OCI-M2 (cell line): ENCODE measurements around the gene CPA5.
"Not testable (repeated sequence)": the region's sequence is repeated elsewhere in the genome, so short reads cannot be mapped to it uniquely, and the experiment has no call there.

Experiments
- DNase-seq: peaks from one replicate; lab custom pipeline; 2025; ENCODE audit not compliant: unreplicated experiment; lab: John Stamatoyannopoulos, UW

CPA5 gene

GRCh38 chr7:130376461-130376860 lies 31.8 kb downstream of the CPA5 start:
- not testable (repeated sequence) for DNase-seq

- no peak for DNase-seq
These were observed 32.6 kb downstream of the CPA5 start for GRCh38 chr7:130377178-130377577.

- DNase-seq, result no peak
These were observed 34.4 kb downstream of the CPA5 start for GRCh38 chr7:130379019-130379418.

- DNase-seq, result no peak
These were observed 34.9 kb downstream of the CPA5 start for GRCh38 chr7:130379532-130379920.

GRCh38 chr7:130379921-130380860 lies 35.6 kb downstream of the CPA5 start, which contains the start of gene CPA1:
Gene CPA1, plus strand, starts transcription at chr7:130380494. Its CDS starts 27 bp downstream, at chr7:130380521.
- DNase-seq, result no peak

GRCh38 chr7:130380861-130381455 lies 36.3 kb downstream of the CPA5 start:
- no peak for DNase-seq

- DNase-seq, result no peak
These were observed 37.1 kb downstream of the CPA5 start for GRCh38 chr7:130381468-130382312.

GRCh38 chr7:130383187-130383980 lies 38.8 kb downstream of the CPA5 start:
- DNase-seq, result no peak

- DNase-seq, result no peak
These were observed 39.8 kb downstream of the CPA5 start for GRCh38 chr7:130384371-130384801.

- DNase-seq, result no peak
These were observed 40.4 kb downstream of the CPA5 start for GRCh38 chr7:130384841-130385599.

- no peak for DNase-seq
These were observed 41.0 kb downstream of the CPA5 start for GRCh38 chr7:130385600-130386066.

GRCh38 chr7:130386876-130387275 lies 42.3 kb downstream of the CPA5 start:
- no peak for DNase-seq

- DNase-seq, result no peak
These were observed 42.7 kb downstream of the CPA5 start for GRCh38 chr7:130387306-130387627.

- no peak for DNase-seq
These were observed 43.2 kb downstream of the CPA5 start for GRCh38 chr7:130387628-130388403.

GRCh38 chr7:130388671-130389070 lies 44.1 kb downstream of the CPA5 start:
- no peak for DNase-seq

- no peak for DNase-seq
These were observed 45.9 kb downstream of the CPA5 start for GRCh38 chr7:130390486-130390885.

- no peak for DNase-seq
These were observed 48.5 kb downstream of the CPA5 start for GRCh38 chr7:130393101-130393561.

GRCh38 chr7:130393841-130394411 lies 49.3 kb downstream of the CPA5 start:
- DNase-seq, result no peak
